Measurements from ENCODE around the gene PSMG3.

PSMG3 gene

GRCh38 chr7:1542329-1542728 lies 27.5 kb downstream of the PSMG3 start:
- H3K27me3 Mint-ChIP-seq = no peaks in the 10 kb centered on the region
- H3K36me3 Mint-ChIP-seq (ENCODE audit: low read depth) = peaks cover 5% of the 10 kb centered on the region
- no peak overlapping the region for H3K4me3 Mint-ChIP-seq
- H3K27ac Mint-ChIP-seq = no peak overlapping the region
- H3K4me1 Mint-ChIP-seq (ENCODE audit: low read depth) = no peaks in the 10 kb centered on the region
- no peaks in the 10 kb centered on the region for H3K9me3 Mint-ChIP-seq

GRCh38 chr7:1541431-1542162 lies 28.2 kb downstream of the PSMG3 start:
- H3K9me3 Mint-ChIP-seq = no peaks in the 10 kb centered on the region
- no peak overlapping the region for H3K27ac Mint-ChIP-seq
- H3K4me3 Mint-ChIP-seq = no peak overlapping the region
- H3K27me3 Mint-ChIP-seq = no peaks in the 10 kb centered on the region
- H3K4me1 Mint-ChIP-seq (ENCODE audit: low read depth) = peaks cover under 1% of the 10 kb centered on the region
- peaks cover 6% of the 10 kb centered on the region for H3K36me3 Mint-ChIP-seq (ENCODE audit: low read depth)

GRCh38 chr7:1540776-1541271 lies 29.0 kb downstream of the PSMG3 start:
- Mint-ChIP-seq H3K4me3 (no peak overlapping the region), H3K27me3 (no peaks in the 10 kb centered on the region), H3K9me3 (no peaks in the 10 kb centered on the region), H3K27ac (no peak overlapping the region), H3K4me1 (ENCODE audit: low read depth) (peaks cover 5% of the 10 kb centered on the region), H3K36me3 (ENCODE audit: low read depth) (peaks cover 11% of the 10 kb centered on the region)

- peaks cover 11% of the 10 kb centered on the region for H3K36me3 Mint-ChIP-seq (ENCODE audit: low read depth)
- H3K27me3 Mint-ChIP-seq = no peaks in the 10 kb centered on the region
- peaks cover 5% of the 10 kb centered on the region for H3K4me1 Mint-ChIP-seq (ENCODE audit: low read depth)
- H3K4me3 Mint-ChIP-seq = no peak overlapping the region
- H3K27ac Mint-ChIP-seq = no peak overlapping the region
- H3K9me3 Mint-ChIP-seq = no peaks in the 10 kb centered on the region
Observed at GRCh38 chr7:1539882-1540775, 29.7 kb downstream of the PSMG3 start.

- Mint-ChIP-seq H3K27me3 (no peaks in the 10 kb centered on the region), H3K36me3 (ENCODE audit: low read depth) (peaks cover 11% of the 10 kb centered on the region), H3K9me3 (no peaks in the 10 kb centered on the region), H3K4me1 (ENCODE audit: low read depth) (peaks cover 10% of the 10 kb centered on the region), H3K4me3 (no peak overlapping the region), H3K27ac (no peak overlapping the region)
Observed at GRCh38 chr7:1539181-1539881, 30.5 kb downstream of the PSMG3 start.

GRCh38 chr7:1538544-1539180 lies 31.2 kb downstream of the PSMG3 start:
- Mint-ChIP-seq H3K4me3 (no peak overlapping the region), H3K27me3 (no peaks in the 10 kb centered on the region), H3K27ac (no peak overlapping the region), H3K4me1 (ENCODE audit: low read depth) (peaks cover 12% of the 10 kb centered on the region), H3K36me3 (ENCODE audit: low read depth) (peaks cover 11% of the 10 kb centered on the region), H3K9me3 (no peaks in the 10 kb centered on the region)

- Mint-ChIP-seq H3K27ac (peak overlapping the region; percentile 40), H3K27me3 (no peaks in the 10 kb centered on the region), H3K36me3 (ENCODE audit: low read depth) (peaks cover 14% of the 10 kb centered on the region), H3K4me1 (ENCODE audit: low read depth) (peaks cover 21% of the 10 kb centered on the region), H3K9me3 (no peaks in the 10 kb centered on the region), H3K4me3 (no peak overlapping the region)
Observed at GRCh38 chr7:1537535-1538412, 32.1 kb downstream of the PSMG3 start.

- Mint-ChIP-seq H3K4me3 (no peak overlapping the region), H3K4me1 (ENCODE audit: low read depth) (peaks cover 30% of the 10 kb centered on the region), H3K27me3 (no peaks in the 10 kb centered on the region), H3K36me3 (ENCODE audit: low read depth) (peaks cover 14% of the 10 kb centered on the region), H3K27ac (no peak overlapping the region), H3K9me3 (no peaks in the 10 kb centered on the region)
Observed at GRCh38 chr7:1536743-1537534, 32.9 kb downstream of the PSMG3 start.

- H3K27me3 Mint-ChIP-seq = no peaks in the 10 kb centered on the region
- H3K9me3 Mint-ChIP-seq = no peaks in the 10 kb centered on the region
- peaks cover 13% of the 10 kb centered on the region for H3K36me3 Mint-ChIP-seq (ENCODE audit: low read depth)
- H3K27ac Mint-ChIP-seq = no peak overlapping the region
- H3K4me3 Mint-ChIP-seq = no peak overlapping the region
- peaks cover 35% of the 10 kb centered on the region for H3K4me1 Mint-ChIP-seq (ENCODE audit: low read depth)
Observed at GRCh38 chr7:1536455-1536742, 33.4 kb downstream of the PSMG3 start.

GRCh38 chr7:1535701-1536454 lies 34.0 kb downstream of the PSMG3 start:
- Mint-ChIP-seq H3K4me1 (ENCODE audit: low read depth) (peaks cover 35% of the 10 kb centered on the region), H3K27ac (no peak overlapping the region), H3K36me3 (ENCODE audit: low read depth) (peaks cover 13% of the 10 kb centered on the region), H3K9me3 (no peaks in the 10 kb centered on the region), H3K27me3 (no peaks in the 10 kb centered on the region), H3K4me3 (no peak overlapping the region)

GRCh38 chr7:1535100-1535458 lies 34.8 kb downstream of the PSMG3 start:
- no peak overlapping the region for H3K4me3 Mint-ChIP-seq
- no peak overlapping the region for H3K27ac Mint-ChIP-seq
- H3K4me1 Mint-ChIP-seq (ENCODE audit: low read depth) = peaks cover 35% of the 10 kb centered on the region
- peaks cover 13% of the 10 kb centered on the region for H3K36me3 Mint-ChIP-seq (ENCODE audit: low read depth)
- H3K9me3 Mint-ChIP-seq = no peaks in the 10 kb centered on the region
- H3K27me3 Mint-ChIP-seq = no peaks in the 10 kb centered on the region

GRCh38 chr7:1534330-1535099 lies 35.3 kb downstream of the PSMG3 start:
- no peak overlapping the region for H3K4me3 Mint-ChIP-seq
- H3K27me3 Mint-ChIP-seq = no peaks in the 10 kb centered on the region
- H3K27ac Mint-ChIP-seq = no peak overlapping the region
- H3K9me3 Mint-ChIP-seq = no peaks in the 10 kb centered on the region
- H3K36me3 Mint-ChIP-seq (ENCODE audit: low read depth) = peaks cover 13% of the 10 kb centered on the region
- H3K4me1 Mint-ChIP-seq (ENCODE audit: low read depth) = peaks cover 35% of the 10 kb centered on the region

All from stimulated activated naive CD8-positive, alpha-beta T cell treated with anti-CD3 and anti-CD28 coated beads, Interleukin-15, Interleukin-2, amounts not matched to agents 100 ng/mL and 50 ng/mL, for 24 hours (primary cell).